ENCODE data around the gene LRPAP1.

The LRPAP1 gene

DNA sequence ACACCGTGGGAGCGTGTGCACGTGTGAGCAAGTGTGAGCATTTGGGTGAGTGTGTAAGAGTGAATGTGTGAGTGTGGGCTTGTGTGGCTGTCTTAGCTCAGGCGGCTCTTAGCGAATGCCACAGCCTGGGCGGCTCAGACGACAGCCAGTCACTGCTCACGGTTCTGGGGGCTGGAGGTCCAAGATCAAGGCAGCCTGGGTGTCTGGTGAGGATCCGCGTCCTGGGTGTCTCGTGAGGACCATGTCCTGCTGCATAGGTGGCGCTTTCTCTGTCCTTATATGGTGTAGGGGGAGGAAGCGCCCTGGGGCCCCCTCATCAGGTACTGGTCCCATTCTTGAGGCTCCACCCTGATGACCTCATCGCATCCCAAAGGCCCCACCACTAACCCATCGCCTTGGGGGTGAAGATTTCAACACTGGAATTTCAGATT, 64.6 kb downstream of the LRPAP1 start:
- DNase-seq (ENCODE audit: low read depth, low spot score): no peak
- H3K4me3 ChIP-seq (ENCODE audit: low read depth, low read length): no peak overlapping the region
- ChIA-PET CTCF (no interaction called here), POLR2A (no interaction called here)
- TF ChIP-seq CTCF (IDR thresholded peaks at IDR 0.05; ENCODE audit: insufficient read depth, low read length, missing control alignments): no peak

DNA sequence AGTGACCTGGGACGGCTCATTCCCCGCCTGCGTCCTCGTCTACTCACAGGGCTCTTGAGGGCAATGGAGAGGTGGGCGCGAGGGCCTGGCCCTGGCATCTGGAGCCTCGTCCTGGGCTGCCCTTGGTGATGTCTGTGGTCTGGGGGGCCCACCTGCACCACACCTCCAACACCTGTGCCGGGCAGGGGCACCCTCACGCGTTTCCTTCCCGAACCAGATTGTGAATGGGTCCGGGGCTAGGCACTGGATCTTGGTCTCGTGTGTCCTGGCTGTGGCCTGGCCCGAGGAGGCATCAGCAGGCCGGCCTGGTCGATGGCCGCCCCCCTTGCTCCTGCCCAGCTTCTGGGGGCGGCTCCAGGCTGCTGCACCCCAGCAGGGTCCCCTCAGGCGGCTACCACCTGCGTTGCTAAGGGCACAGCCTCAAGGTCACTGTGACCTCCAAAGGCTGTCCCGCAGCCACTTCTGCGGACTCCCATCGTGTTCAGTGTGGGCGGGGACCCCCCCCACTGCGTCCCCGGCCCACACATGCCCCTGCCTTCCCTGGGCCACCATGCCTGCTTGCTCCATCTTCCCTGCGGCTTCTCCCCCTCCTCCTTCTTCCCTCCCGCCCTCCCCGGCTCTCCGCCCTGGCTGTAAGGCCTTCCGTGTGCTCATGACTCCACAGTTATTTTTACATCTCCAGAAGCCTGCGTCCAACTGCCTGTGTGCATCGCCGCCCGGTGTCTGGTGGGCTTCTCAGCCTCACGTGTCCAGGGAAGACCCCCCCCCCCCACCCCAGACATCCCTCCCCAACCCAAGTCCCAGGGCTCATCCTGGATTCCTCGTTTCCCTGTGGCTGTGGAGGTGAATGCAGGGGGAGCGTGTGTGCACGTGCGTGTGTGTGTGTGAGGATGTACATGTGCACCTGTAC, 65.3 kb downstream of the LRPAP1 start:
- ChIA-PET CTCF (interaction anchor here (0.8 to 1.2 kb wide), 4 partner anchors 12 to 121 kb away, joined by 3 read pairs; no protein-coding TSS in a partner anchor), POLR2A (no interaction called here)
- H3K4me3 ChIP-seq (ENCODE audit: low read depth, low read length): no peak overlapping the region
- DNase-seq (ENCODE audit: low read depth, low spot score): no peak
- no peak for TF ChIP-seq CTCF (IDR thresholded peaks at IDR 0.05; ENCODE audit: insufficient read depth, low read length, missing control alignments)

GRCh38 chr4:3465698-3466671, 66.2 kb downstream of the LRPAP1 start:
- H3K4me3 ChIP-seq (ENCODE audit: low read depth, low read length): no peak overlapping the region
- TF ChIP-seq CTCF (IDR thresholded peaks at IDR 0.05; ENCODE audit: insufficient read depth, low read length, missing control alignments): no peak
- DNase-seq (ENCODE audit: low read depth, low spot score): no peak
- CTCF ChIA-PET: interaction anchor here (0.8 to 1.2 kb wide), 5 partner anchors 11 to 120 kb away, joined by 3 read pairs; no protein-coding TSS in a partner anchor
- POLR2A ChIA-PET: no interaction called here

GRCh38 chr4:3464911-3465697, 67.1 kb downstream of the LRPAP1 start:
- H3K4me3 ChIP-seq (ENCODE audit: low read depth, low read length): no peak overlapping the region
- ChIA-PET CTCF (interaction anchor here (1.0 to 1.1 kb wide), 3 partner anchors 10 to 21 kb away, joined by 3 read pairs; no protein-coding TSS in a partner anchor), POLR2A (no interaction called here)
- DNase-seq (ENCODE audit: low read depth, low spot score): no peak
- no peak for TF ChIP-seq CTCF (IDR thresholded peaks at IDR 0.05; ENCODE audit: insufficient read depth, low read length, missing control alignments)

DNA sequence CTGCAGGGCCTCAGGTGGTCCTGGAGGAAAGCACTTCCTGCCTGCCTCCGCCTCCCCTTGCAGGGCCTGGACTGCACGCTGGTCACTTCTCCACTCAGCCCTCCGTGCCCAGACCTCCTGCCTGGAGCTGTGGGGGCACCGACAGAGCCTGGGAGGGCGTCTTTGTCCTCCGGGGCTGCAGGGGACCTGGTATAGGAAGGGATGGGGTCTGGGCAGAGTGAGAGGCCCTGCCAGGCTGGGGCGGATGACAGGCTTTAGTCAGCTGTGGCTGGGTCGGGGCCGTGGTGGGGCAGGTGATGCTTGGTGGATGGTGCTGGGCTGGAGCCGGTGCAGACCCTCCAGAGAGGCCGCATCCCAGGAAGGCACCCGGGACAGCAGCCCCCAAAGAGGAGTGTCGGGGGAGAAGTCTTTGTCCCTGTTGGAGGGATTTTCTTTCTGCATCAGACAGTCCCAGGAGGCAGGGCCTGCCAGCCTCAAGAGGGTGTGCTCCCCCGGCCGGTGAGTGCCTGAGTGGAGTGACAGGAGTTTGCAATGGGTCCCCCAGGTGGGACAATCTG, 67.8 kb downstream of the LRPAP1 start:
- ChIA-PET CTCF (interaction anchor here (1.0 kb wide), 1 partner anchor 12 kb away, joined by 3 read pairs; no protein-coding TSS in a partner anchor), POLR2A (no interaction called here)
- no peak for TF ChIP-seq CTCF (IDR thresholded peaks at IDR 0.05; ENCODE audit: insufficient read depth, low read length, missing control alignments)
- no peak overlapping the region for H3K4me3 ChIP-seq (ENCODE audit: low read depth, low read length)
- DNase-seq (ENCODE audit: low read depth, low spot score): no peak
